HepG2 (cell line): Measurements from ENCODE around the gene C11orf68. TPM values are rescaled to one million over a fixed set of nuclear protein-coding genes. Genes with fewer than 3 reads are reported as not detected.

Experiments used
- ATAC-seq: fragments of 200-7000 bp; cut with Tn5 transposase; 3 replicates; pipeline ENCODE4 v1.9.1; 2020; ENCODE audit warnings: mild to moderate bottlenecking, moderate library complexity
- BruUV-seq: library from RNA; stranded (reverse); fragments of 400-500 nt; replicated peaks from 2 replicates; lab custom pipeline; 2021; lab: Mats Ljungman, UMichigan
- CTCF ChIA-PET: fragments of 300-600 bp; formaldehyde crosslinking; extraction: SDS; loops from one replicate; lab custom pipeline; 2021; ENCODE audit warnings: low total read pairs, inconsistent platforms, low intra/inter-chr PET ratio; lab: Yijun Ruan, JAX
- POLR2A ChIA-PET: fragments of 350-600 bp; sonication (Branson Sonifier 250); formaldehyde crosslinking; loops from one replicate; lab custom pipeline; 2020; ENCODE audit warnings: antibody characterized with exemption, inconsistent platforms; lab: Yijun Ruan, JAX
- DNase-seq: peaks from one replicate; pipeline ENCODE4 v3.0.0-alpha.2; 2015; ENCODE audit warnings: low spot score
- FAIRE-seq: peaks from 3 replicates; lab custom pipeline; 2011; peaks lifted over from hg19 to GRCh38; lab: Jason Lieb, UNC
- H2AFZ ChIP-seq: one replicate; pipeline ENCODE4 v1.6.1; 2011; ENCODE audit warnings: low read length, inconsistent platforms
- H3K27ac ChIP-seq: fragments of 300-600 bp; 3 replicates; pipeline ENCODE4 v1.8.0; 2011; ENCODE audit warnings: mixed run types, mild to moderate bottlenecking, mixed read lengths, low read length, inconsistent platforms; ENCODE audit not compliant: insufficient read depth; ENCODE audit errors: extremely low read length
- H3K27me3 ChIP-seq, 2 experiments: fragments of 200-600 bp in 1 of 2; 2 replicates in 1 of 2; 3 replicates in 1 of 2; pipeline versions ENCODE4 v1.6.0 to v1.8.0; 2011; ENCODE audit warnings: low read length in 2 of 2, mild to moderate bottlenecking in 2 of 2, moderate library complexity in 2 of 2, inconsistent platforms in 1 of 2; ENCODE audit not compliant: insufficient read depth in 2 of 2, control insufficient read depth in 1 of 2
- H3K36me3 ChIP-seq, 2 experiments: fragments of 200-600 bp in 1 of 2; replicated peaks in 1 of 2; 2 replicates in 1 of 2; 3 replicates in 1 of 2; pipeline versions ENCODE4 v1.5.1 to v1.8.0; 2011; ENCODE audit warnings: low read length in 2 of 2, inconsistent platforms in 1 of 2; ENCODE audit not compliant: insufficient read depth in 2 of 2, control insufficient read depth in 1 of 2
- H3K4me1 ChIP-seq: 2 replicates; pipeline ENCODE4 v1.5.1; 2012; ENCODE audit warnings: low read length, inconsistent platforms; ENCODE audit not compliant: insufficient read depth
- H3K4me2 ChIP-seq: 2 replicates; pipeline ENCODE4 v1.6.0; 2011; ENCODE audit warnings: low read depth, low read length, inconsistent platforms
- H3K4me3 ChIP-seq, 3 experiments: fragments of 200-600 bp in 1 of 3; sonication (generic), shearing (Covaris generic) in 1 of 3; replicated peaks in 1 of 3; 2 replicates each; pipeline ENCODE4 v1.5.1; 2011 to 2016; ENCODE audit warnings: low read length in 3 of 3, inconsistent platforms in 2 of 3, low read depth in 2 of 3, mild to moderate bottlenecking in 2 of 3, control low read depth in 1 of 3, mixed read lengths in 1 of 3; ENCODE audit not compliant: insufficient read depth in 1 of 3
- H3K79me2 ChIP-seq: one replicate; pipeline ENCODE4 v1.6.1; 2011; ENCODE audit warnings: low read length, inconsistent platforms; ENCODE audit not compliant: insufficient read depth
- H3K9ac ChIP-seq: 2 replicates; pipeline ENCODE4 v1.6.0; 2011; ENCODE audit warnings: mild to moderate bottlenecking, low read depth, low read length, inconsistent platforms; ENCODE audit not compliant: insufficient read depth
- H3K9me3 ChIP-seq: 2 replicates; pipeline ENCODE4 v1.5.1; 2012; ENCODE audit warnings: mild to moderate bottlenecking, low read length
- H4K20me1 ChIP-seq: 2 replicates; pipeline ENCODE4 v1.6.0; 2011; ENCODE audit warnings: inconsistent platforms, mild to moderate bottlenecking, low read length, moderate library complexity; ENCODE audit not compliant: insufficient read depth
- CREM ChIP-seq, 2 experiments: sonication (generic) in 1 of 2; formaldehyde crosslinking in 1 of 2; IDR thresholded peaks; 2 replicates each; pipeline versions ENCODE4 v1.4.0 to v1.6.1; 2016 to 2020; ENCODE audit warnings: antibody characterized with exemption in 1 of 2, mild to moderate bottlenecking in 1 of 2, missing genetic modification reagents in 1 of 2
- PITX1 ChIP-seq: sonication (generic); formaldehyde crosslinking; IDR thresholded peaks from 2 replicates; pipeline ENCODE4 v1.5.1; 2020; ENCODE audit warnings: mild to moderate bottlenecking, missing genetic modification reagents
- RBM22 ChIP-seq: fragments of 200-400 bp; formaldehyde crosslinking; optimal IDR thresholded peaks from 2 replicates; pipeline ENCODE3; 2017; ENCODE audit warnings: mild to moderate bottlenecking, low read length, moderate library complexity
- RORA ChIP-seq: sonication (generic); formaldehyde crosslinking; IDR thresholded peaks from 2 replicates; pipeline ENCODE4 v1.5.0; 2020; ENCODE audit warnings: mild to moderate bottlenecking, missing genetic modification reagents, moderate library complexity
- SMAD1 ChIP-seq: sonication (generic); formaldehyde crosslinking; IDR thresholded peaks from 2 replicates; pipeline ENCODE4 v1.4.0; 2020; ENCODE audit warnings: missing genetic modification reagents, low read depth, mild to moderate bottlenecking, borderline replicate concordance
- TCF12 ChIP-seq, 2 experiments: fragments of 450-650 bp in 1 of 2; sonication (generic) in 1 of 2; formaldehyde crosslinking in 1 of 2; IDR thresholded peaks; 2 replicates each; pipeline versions ENCODE4 v1.6.1 to v1.8.0; 2017 to 2022; ENCODE audit warnings: antibody characterized with exemption in 1 of 2, mild to moderate bottlenecking in 1 of 2, missing genetic modification reagents in 1 of 2, moderate library complexity in 1 of 2
- UBTF ChIP-seq: sonication (generic); formaldehyde crosslinking; IDR thresholded peaks from 2 replicates; pipeline ENCODE4 v1.4.0; 2020; ENCODE audit warnings: mild to moderate bottlenecking, missing genetic modification reagents
- ZBTB38 ChIP-seq: sonication (generic); formaldehyde crosslinking; IDR thresholded peaks from 2 replicates; pipeline ENCODE4 v1.5.1; 2020; ENCODE audit warnings: mild to moderate bottlenecking, missing genetic modification reagents
- ZFX ChIP-seq: sonication (generic); formaldehyde crosslinking; IDR thresholded peaks from 2 replicates; pipeline ENCODE4 v1.4.0; 2020; ENCODE audit warnings: mild to moderate bottlenecking, low read depth, missing genetic modification reagents, moderate library complexity
- ZNF264 ChIP-seq: sonication (generic); formaldehyde crosslinking; IDR thresholded peaks from 2 replicates; pipeline ENCODE4 v1.4.0; 2020; ENCODE audit warnings: missing genetic modification reagents
- ZNF704 ChIP-seq: sonication (generic); formaldehyde crosslinking; IDR thresholded peaks from 2 replicates; pipeline ENCODE4 v1.8.1; 2023; ENCODE audit warnings: mild to moderate bottlenecking, inconsistent platforms, moderate library complexity, missing genetic modification reagents, borderline replicate concordance
- ZNF768 ChIP-seq: sonication (generic); formaldehyde crosslinking; IDR thresholded peaks from 2 replicates; pipeline ENCODE4 v1.4.0; 2020; ENCODE audit warnings: missing genetic modification reagents
- ZNF777 ChIP-seq: sonication (generic); formaldehyde crosslinking; IDR thresholded peaks from 2 replicates; pipeline ENCODE4 v1.4.0; 2020; ENCODE audit warnings: missing genetic modification reagents
- WGBS: methylation state at CpG from one replicate; pipeline ENCODE4 v1.1.6; 2017; ENCODE audit warnings: low lambda C conversion rate; 5-methylcytosine and 5-hydroxymethylcytosine counted together
- in situ Hi-C: cut with HindIII; loops from 2 replicates; pipeline ENCODE4 v1.10.0; 2017; ENCODE audit warnings: low pct_unique_long_range_greater_than_20kb; ENCODE audit not compliant: extremely low pct_ligation_motif_present
- intact Hi-C: fragments of 100-400 bp; cut with micrococcal nuclease; formaldehyde crosslinking; loops from one replicate; pipeline ENCODE4 v1.10.0; 2022; ENCODE audit not compliant: unreplicated experiment
- polyA plus RNA-seq, 8 experiments: library from polyadenylated mRNA; depleted of rRNA in 3 of 8; stranded (reverse) in 7 of 8; unstranded in 1 of 8; fragments of >200 nt; fragmentation: Illumina TruSeq in 4 of 8; extraction: Trizol in 4 of 8; gene quantifications; 2 replicates each; pipeline versions ENCODE4 v1.2.1 to v1.2.3, GENCODE V29; 2011 to 2016; ENCODE audit warnings: low read depth in 4 of 8, missing spikeins in 1 of 8, mixed read lengths in 1 of 8; ENCODE audit not compliant: insufficient read depth in 1 of 8
- total RNA-seq, 5 experiments: library from RNA; depleted of rRNA; stranded (reverse); fragments of >200 nt; fragmentation: Illumina TruSeq; extraction: Trizol; gene quantifications; 2 replicates each; pipeline ENCODE4 v1.2.3, GENCODE V29; 2016; ENCODE audit warnings: low read depth in 1 of 5
- TF ChIP-seq, protein P1 (sequence below): IDR thresholded peaks from 2 replicates; pipeline ENCODE4 v1.6.1; 2016; ENCODE audit warnings: low read depth, borderline replicate concordance
- TF ChIP-seq, protein P2 (sequence below): sonication (generic); formaldehyde crosslinking; IDR thresholded peaks from 2 replicates; pipeline ENCODE4 v1.8.0; 2022; ENCODE audit warnings: mild to moderate bottlenecking, missing genetic modification reagents, moderate library complexity

C11orf68 gene
- total and polyA plus RNA-seq, 2 of the 13 experiments (the other 11 are each of a cell fraction or from before 2014, with no cell fraction given), result 8.4 to 28.3 TPM

- TF ChIP-seq UBTF (CRISPR knock-in tag), result 0 out of 2 replicates have a peak, but pooled peaks have one; percentile 2
Observed at GRCh38 chr11:65872586-65873317, 46.1 kb downstream of the C11orf68 start, which contains the start of gene EFEMP2 (continued).

GRCh38 chr11:65871811-65872548 lies 46.9 kb downstream of the C11orf68 start:
- ChIA-PET POLR2A (interaction anchor here (1.2 to 8.9 kb wide), 5 partner anchors 13 to 131 kb away, joined by 3 to 81 read pairs (median 6); partner anchors contain the start of genes CCDC85B, CFL1, FIBP and MUS81), CTCF (no interaction called here)
- Histone ChIP-seq H3K79me2 (no peaks in the 10 kb centered on the region), H3K27ac (no peak overlapping the region), H3K4me3 (peak overlapping the region; percentile 58 to 73 (median 63); a peak in 4 of 6 replicates), H3K9me3 (no peaks in the 10 kb centered on the region), H3K9ac (peak overlapping the region; percentile 69), H2AFZ (no peak overlapping the region), H3K4me2 (peak overlapping the region; percentile 71), H3K4me1 (peaks cover 27% of the 10 kb centered on the region), H3K36me3 (peaks cover 0 to 10% of the 10 kb centered on the region in 2 experiments; a peak in 1 of 5 replicates), H4K20me1 (no peaks in the 10 kb centered on the region), H3K27me3 (no peaks in the 10 kb centered on the region; a peak in 1 of 5 replicates)
- 40% methylated on average over 2 of the region's 26 CpGs for WGBS
- ATAC-seq (peak; percentile 47), FAIRE-seq (no peak), DNase-seq (no peak)
- in situ Hi-C loops, result no loop called here
- BruUV-seq, result no TSS peak
- intact Hi-C loops, result no loop called here
- TF ChIP-seq RORA (CRISPR knock-in tag), result no peak
- no peak for TF ChIP-seq TCF12 (IDR thresholded peaks at IDR 0.05)
- no peak for TF ChIP-seq TCF12 (CRISPR knock-in tag; IDR thresholded peaks at IDR 0.05)
- no peak for TF ChIP-seq ZNF768
- no peak for TF ChIP-seq ZNF704
- TF ChIP-seq ZFX (CRISPR knock-in tag), result peak; percentile 55
- TF ChIP-seq PITX1 (CRISPR knock-in tag), result no peak
- 0 out of 2 replicates have a peak, but pooled peaks have one; percentile 12 for TF ChIP-seq ZNF777 (CRISPR knock-in tag)
- TF ChIP-seq, protein P1, sequence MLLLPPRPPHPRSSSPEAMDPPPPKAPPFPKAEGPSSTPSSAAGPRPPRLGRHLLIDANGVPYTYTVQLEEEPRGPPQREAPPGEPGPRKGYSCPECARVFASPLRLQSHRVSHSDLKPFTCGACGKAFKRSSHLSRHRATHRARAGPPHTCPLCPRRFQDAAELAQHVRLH, result no peak
- TF ChIP-seq, protein P2, sequence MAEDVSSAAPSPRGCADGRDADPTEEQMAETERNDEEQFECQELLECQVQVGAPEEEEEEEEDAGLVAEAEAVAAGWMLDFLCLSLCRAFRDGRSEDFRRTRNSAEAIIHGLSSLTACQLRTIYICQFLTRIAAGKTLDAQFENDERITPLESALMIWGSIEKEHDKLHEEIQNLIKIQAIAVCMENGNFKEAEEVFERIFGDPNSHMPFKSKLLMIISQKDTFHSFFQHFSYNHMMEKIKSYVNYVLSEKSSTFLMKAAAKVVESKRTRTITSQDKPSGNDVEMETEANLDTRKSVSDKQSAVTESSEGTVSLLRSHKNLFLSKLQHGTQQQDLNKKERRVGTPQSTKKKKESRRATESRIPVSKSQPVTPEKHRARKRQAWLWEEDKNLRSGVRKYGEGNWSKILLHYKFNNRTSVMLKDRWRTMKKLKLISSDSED (CRISPR knock-in tag), result no peak
- no peak for TF ChIP-seq RBM22
- no peak for TF ChIP-seq ZNF264 (CRISPR knock-in tag)
- no peak for TF ChIP-seq CREM (IDR thresholded peaks at IDR 0.05)
- TF ChIP-seq CREM (CRISPR knock-in tag; IDR thresholded peaks at IDR 0.05), result no peak
- 0 out of 2 replicates have a peak, but pooled peaks have one; percentile 20 for TF ChIP-seq SMAD1 (CRISPR knock-in tag)
- no peak for TF ChIP-seq ZBTB38 (CRISPR knock-in tag)
